Stimulated activated CD8-positive, alpha-beta memory T cell treated with anti-CD3 and anti-CD28 coated beads, Interleukin-7, amount 100 ng/mL, for 1 hour (primary cell): ENCODE measurements around the gene SRSF9.
"Not testable (repeated sequence)": the region's sequence is repeated elsewhere in the genome, so short reads cannot be mapped to it uniquely, and the experiment has no call there.

ENCODE experiments used
- DNase-seq, 2 donors: peaks; one replicate each; pipeline ENCODE4 v3.0.0-alpha.2; 2020; ENCODE audit warnings: low read depth in 2 of 2

SRSF9 gene

DNA sequence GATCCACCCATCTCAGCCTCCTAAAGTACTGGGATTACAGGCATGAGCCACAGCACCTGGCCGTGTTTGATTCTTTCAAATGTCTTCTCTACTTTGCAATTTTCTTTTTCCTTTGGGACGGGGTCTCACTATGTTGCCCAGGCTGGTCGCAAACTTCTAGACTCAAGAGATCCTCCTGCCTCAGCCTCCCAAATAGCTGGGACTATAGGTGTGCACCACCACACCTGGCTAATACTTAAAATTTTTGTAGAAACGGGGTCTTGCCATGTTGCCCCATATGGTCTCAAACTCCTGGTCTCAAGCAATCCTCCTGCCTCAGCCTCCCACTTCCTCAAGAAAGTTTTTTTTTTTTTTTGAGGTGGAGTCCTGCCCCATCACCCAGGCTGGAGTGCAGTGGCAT is 21.6 kb downstream of the SRSF9 start:
- no peak for DNase-seq

DNA sequence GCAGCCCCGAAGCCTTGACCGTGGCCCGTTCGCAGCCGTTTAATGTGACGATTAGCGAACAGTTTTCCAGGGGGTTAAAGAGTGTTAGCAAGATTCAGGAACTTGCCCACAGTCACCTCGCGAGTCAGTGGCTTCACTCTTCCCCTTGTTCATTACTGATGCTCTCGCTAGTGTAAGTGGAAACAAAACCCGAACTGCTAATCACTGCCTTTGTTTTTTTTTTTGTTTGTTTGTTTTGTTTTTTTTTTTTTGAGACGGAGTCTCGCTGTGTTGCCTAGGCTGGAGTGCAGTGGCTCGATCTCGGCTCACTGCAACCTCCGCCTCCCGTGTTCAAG is 22.7 kb downstream of the SRSF9 start:
- DNase-seq: not testable (repeated sequence)

DNA sequence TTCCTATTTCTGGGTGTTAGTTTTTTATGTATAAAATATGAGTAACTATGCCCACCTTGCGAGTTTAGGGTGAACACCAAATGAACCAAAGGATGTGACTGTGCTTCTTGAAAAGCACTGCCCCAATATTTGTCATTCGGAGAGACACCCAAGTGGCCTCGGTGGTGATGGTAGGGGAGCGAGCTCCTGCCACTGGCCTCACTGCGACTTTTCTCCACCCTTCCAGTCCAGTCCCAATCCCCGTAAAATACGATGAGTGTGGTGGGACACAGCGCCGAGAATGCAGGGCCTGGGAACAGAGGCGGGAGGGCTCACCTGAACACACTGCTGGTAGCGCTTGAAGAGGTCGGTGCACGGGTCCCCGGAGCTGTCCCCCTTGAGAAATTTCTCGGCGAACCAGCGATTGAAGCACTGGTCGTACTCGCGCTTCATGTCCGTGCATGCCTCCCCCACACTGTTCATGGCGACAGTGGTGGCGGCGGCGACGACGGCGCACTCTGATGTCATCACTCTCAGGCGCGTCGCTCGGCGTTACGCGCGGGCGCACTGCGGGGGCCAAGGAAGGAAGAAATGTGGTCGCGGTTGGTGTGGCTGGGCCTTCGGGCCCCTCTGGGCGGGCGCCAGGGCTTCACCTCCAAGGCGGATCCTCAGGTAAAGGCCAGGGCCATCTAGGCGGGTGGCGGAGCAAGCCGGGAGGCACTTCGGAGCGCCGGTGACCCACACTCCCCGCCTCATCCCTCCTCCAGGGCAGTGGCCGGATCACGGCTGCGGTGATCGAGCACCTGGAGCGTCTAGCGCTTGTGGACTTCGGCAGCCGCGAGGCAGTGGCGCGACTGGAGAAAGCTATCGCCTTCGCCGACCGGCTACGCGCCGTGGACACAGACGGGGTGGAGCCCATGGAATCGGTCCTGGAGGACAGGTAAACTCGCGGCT is 23.4 kb downstream of the SRSF9 start, which contains the start of the genes GATC and TRIAP1:
Gene GATC, plus strand, starts transcription at position 534 of the 933 bp plus-strand sequence. Its CDS starts 37 bp downstream, at position 571.
Gene TRIAP1, minus strand, starts transcription at position 474 of the 933 bp plus-strand sequence. Its CDS starts 12 bp downstream, at position 462.
- DNase-seq: peak; percentile 80 to 82

DNA sequence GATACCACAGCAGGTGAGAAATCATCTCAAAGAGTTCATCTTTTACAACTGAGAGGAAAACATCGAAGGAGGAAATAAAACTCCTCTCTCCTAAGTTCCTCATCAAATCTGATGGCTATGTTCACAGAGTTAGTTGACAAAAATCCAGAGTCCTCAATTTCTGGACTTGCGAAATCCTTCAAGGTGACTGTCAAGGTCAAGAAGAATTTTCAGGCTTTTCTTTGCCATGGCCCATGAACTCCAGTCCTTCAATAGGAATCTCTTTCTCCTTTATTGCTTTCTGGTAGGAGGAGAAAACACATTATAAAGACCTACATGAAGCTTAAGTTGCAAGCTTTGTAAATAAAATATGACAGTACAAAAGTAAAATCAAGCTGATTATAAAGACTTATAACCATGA is 24.9 kb downstream of the SRSF9 start:
- DNase-seq: no peak

DNA sequence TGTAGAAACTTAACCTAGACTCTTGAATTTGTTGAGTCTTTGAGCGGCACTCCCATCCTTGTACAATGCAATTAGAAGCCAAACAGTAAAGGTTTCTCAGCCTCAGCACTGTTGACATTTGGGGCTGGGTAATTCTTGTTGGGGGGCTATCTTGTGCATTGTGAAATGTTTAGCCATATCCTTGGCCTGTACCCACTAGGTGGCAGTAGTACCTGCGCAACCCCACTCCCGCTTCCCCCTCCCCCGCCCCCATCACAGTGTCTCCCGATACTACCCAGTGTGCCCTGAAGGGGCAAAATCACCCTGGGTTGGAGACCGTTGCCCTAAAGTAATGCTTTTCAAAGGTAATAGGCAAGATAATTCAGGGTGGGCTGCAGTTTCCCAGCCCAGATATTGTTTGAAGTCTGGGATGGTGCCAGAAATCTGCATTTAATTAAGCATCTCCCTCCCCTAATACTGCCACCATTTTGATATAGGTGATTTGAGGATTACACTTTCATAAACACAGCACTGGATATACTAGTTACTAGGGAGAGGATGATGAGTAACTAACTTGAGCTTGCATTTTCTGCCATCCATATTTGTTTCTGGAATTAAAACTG is 29.8 kb downstream of the SRSF9 start:
- peak; percentile 45 to 51 for DNase-seq

DNA sequence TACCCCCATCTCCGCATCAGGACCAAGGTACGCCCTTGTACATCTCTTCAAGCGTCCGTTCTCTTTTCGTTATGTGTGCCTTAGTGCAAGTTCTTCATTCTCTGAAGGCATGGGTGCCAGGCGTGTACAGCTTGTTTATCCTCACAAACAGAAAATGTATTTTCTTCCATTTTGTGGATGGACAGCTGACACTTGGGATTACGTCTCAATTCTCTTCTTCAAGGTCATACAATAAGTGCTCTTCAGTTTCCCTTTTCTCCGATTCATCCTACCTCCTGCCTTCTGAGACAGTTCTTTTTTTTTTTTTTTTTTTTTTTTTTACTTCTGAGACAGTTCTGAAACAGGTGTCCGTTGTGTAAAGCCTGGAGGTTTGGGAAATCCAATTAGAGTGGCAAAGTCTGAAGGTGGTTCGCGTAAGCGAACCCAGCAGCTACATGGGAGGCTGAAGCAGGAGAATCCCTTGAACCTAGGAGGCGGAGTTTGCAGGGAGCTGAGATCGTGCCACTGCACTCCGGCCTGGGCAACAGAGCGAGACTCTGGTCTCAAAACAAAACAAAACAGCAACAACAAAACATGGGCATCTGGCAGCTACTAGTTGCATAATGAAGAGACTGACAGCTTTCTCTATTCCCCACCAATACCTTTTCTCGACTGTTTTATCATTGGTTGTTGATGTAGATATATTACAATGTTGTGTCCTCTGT is 30.9 kb downstream of the SRSF9 start:
- no peak for DNase-seq

DNA sequence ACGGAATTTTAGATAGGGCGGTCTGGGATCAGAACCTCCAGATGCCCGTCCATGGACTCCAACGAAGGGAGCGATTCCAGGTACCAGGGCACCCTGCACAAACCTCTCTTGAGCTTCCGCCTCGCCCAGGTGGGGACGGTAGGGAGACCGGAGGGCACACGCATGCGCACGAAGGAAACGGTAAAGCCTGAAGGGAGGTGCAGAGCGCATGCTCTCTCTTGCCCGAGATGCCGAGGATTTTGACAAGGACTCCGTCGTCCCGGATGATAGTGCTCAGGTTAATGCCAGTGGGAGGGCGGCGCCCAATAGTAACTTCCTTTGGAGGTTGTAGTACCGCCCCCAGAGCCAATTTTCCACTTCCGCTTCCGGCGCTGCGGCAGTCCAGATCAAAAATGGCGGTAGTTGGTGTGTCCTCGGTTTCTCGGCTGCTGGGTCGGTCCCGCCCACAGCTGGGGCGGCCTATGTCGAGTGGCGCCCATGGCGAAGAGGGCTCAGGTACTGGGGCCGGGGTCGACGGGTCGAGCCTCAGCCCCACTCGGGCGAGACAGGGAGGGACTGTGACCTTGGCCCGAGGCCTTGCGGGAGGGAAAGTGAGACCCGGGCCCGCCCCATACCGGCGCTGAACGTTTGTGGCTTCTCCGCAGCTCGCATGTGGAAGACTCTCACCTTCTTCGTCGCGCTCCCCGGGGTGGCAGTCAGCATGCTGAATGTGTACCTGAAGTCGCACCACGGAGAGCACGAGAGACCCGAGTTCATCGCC is 31.6 kb downstream of the SRSF9 start, which contains the start of gene COX6A1:
Gene COX6A1, plus strand, starts transcription at position 379 of the 760 bp plus-strand sequence. Its CDS starts 14 bp downstream, at position 393.
- DNase-seq: peak; percentile 92 to 95

DNA sequence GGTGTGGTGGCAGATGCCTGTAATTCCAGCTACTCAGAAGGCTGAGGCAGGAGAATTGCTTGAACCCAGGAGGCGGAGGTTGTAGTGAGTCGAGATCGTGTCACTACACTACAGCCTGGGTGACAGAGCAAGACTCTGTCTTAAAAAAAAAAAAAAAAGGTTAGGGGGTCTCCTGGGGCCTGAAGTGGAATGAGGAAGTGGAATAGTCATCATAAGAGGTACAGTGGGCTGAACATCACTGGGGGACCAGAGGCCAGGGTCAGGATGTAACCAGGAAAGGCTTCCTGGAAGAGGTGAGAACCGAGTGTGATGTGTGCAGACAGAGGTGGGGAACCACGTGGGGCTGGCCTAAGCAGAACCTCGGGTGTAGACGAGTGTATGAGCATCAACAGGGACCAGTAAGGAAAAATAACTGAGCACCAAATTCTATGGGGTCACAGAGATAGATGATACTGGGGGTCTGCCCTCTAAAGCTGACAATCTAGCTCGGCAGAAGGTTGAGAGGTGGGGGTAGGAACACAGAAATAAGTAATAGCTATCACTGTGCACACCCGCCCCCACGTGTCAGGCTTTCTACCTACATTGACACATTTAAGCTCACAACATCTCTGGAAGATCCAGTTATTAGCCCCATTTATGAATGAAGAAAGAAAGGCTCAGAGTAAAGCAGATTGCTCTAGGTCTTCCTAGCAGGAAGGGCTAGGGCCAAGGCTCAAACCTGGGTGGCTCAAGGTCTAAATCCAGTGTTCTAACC is 36.6 kb downstream of the SRSF9 start:
- DNase-seq: no peak

DNA sequence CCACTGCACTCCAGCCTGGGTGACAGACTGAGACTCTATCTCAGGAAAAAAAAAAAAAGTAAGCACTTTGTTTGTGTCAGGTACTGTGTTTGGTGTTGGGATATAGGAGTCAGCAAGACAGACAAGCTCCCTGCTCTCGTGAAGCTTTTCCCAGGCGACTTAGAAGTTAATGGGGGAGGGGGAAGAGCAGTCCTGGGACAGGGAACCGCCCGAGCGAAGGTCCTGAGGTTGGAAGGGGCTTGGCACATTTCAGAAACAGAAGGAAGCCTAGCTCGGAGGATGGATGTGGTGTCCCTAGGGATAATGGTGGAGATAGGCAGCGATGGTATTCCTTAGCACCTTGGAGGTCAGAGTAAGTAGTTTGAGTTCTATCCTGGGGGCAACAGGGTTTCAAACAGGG is 40.2 kb downstream of the SRSF9 start:
- DNase-seq: no peak

DNA sequence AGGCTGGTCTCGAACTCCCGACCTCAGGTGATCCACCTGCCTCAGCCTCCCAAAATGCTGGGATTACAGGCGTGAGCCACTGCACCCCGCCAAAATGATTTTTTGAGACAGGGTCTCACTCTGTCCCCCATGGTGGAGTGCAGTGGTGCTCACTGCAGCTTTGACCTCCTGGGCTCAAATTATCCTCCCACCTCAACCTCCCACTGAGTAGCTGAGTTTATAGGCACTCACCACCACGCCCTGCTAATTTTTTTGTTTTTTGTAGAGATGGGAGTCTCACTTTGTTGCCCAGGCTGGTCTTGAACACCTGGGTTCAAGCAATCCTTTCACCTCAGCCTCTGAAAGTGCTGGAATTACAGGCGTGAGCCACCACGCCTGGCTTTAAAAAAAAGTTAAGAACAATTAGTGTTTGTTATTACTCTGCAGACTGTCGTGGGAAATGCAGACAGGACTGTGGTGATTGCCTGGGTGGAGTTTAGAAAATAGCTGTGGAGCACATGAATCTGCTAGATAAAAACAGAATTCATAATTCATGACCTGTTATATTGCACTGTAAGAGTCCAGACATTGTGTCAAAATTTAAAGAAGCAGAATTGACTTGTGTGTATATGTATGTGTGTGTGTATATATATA is 40.8 kb downstream of the SRSF9 start:
- no peak for DNase-seq

DNA sequence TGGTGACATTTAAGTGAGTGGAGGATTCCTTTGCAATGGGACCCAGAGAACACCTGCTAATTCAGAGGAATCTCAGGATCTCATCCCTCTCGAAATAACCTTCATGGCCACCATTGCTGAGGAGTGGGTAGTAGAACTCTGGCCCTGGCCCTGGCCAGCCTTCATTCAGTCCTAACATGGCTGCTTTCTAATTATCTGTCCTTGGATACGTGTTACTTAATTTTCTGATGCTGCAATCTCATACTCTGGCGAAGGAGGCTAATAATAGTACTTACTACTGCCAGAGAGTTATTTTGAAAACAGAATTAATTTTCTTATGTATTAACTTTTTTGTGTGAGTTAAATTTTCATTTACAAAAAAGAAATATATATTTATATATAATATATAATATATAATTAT is 43.8 kb downstream of the SRSF9 start:
- no peak for DNase-seq

DNA sequence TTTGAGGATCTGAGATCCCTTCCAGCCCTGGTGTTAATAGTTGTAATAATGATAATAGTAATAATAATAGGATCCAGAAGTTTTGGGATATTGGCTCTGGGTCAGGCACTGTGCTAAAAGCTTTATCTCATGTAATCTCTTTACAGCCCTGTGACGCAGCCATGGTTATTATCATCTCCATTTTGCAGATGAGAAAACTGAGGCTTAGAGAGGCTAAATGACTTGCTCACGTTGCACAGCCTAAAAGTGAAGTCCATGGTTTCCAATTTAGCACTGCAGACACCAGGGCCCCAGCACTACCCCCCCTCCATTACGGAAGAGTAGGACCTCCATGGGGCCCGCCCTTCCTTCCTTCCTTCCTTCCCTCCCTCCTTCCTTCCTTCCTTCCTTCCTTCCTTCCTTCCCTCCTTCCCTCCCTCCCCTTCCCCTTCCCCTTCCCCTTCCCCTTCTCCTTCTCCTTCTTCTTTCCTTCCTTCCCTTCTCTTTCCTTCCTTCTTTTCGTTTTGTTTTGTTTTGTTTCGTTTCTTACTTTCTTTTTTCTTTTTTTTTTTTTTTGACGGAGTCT is 46.6 kb downstream of the SRSF9 start:
- DNase-seq: no peak

DNA sequence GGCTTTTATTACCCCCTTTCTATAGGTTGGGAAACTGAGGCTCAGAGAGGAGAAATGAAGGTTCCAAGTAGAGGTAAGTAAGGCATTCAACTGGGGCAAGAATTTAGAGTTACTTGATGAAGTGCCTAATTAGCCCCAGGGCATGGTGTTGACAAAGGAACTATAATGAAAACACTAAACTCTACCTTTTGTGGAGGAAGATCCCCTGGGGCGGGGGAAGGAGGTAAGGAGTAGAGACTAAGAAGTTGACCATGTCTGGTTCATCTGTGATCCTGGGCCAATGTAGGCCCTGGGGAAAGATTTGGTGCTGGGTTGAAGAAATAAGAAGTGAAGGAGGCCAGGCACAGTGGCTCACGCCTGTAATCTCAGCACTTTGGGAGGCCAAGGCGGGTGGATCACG is 47.8 kb downstream of the SRSF9 start:
- no peak for DNase-seq

DNA sequence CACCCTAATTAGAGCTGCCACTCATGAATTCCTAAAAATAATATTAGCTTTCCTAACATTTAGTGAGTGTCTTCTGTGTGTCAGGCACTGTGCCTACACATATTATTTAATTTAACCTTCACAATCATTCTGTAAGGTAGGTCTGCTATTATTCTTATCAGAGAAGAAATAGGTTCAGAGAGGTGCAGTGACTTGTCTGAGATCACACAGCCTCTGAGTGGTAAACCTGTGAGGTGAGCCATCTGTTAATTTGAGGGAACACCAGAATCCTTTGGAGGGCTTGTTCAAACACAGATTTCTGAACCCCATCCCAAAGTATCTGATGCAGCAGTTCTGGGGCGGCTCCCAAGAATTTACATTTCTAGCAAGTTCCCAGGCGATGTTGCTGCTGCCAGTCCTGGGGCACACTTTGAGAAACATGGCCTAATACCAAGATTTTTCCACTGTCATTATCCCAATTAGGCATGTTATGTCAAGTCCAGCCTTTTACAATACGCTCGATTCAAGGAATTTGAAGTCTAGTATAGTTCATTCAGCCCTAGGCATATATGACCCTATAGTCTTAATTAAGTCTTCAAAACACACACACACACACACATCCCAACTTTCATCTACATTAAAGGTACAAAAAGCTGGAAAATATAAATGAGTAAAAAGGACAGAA is 51.5 kb downstream of the SRSF9 start:
- no peak for DNase-seq

DNA sequence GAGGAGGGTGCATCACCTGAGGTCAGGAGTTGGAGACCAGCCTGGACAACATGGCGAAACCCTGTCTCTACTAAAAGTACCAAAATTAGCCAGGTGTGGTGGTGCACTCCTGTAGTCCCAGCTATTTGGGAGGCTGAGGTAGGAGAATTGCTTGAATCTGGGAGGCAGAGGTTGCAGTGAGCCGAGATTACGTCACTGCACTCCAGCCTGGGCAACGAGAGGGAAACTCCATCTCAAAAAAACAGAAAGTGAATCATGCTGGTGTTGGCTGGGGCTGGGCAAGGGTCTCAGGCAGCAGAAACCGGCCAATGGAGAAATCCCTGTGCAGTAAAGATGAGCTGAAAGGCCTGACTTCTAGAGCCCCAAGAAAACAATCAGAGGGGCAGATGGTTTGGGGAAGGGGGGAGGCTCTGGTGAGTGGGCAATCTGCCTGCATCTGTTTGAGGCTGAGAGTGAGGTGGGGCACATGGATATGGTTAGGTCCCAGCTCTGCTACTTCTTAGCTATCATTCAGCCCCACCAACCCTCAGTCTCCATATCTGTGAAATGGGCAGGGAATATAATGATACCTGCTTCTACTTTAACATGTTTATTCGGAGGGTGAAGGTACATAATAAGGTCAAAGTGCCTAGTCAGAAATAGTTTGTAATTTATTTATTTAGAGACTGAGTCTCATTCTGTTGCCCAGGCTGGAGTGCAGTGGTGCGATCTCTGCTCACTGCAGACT is 52.9 kb downstream of the SRSF9 start:
- DNase-seq: no peak

DNA sequence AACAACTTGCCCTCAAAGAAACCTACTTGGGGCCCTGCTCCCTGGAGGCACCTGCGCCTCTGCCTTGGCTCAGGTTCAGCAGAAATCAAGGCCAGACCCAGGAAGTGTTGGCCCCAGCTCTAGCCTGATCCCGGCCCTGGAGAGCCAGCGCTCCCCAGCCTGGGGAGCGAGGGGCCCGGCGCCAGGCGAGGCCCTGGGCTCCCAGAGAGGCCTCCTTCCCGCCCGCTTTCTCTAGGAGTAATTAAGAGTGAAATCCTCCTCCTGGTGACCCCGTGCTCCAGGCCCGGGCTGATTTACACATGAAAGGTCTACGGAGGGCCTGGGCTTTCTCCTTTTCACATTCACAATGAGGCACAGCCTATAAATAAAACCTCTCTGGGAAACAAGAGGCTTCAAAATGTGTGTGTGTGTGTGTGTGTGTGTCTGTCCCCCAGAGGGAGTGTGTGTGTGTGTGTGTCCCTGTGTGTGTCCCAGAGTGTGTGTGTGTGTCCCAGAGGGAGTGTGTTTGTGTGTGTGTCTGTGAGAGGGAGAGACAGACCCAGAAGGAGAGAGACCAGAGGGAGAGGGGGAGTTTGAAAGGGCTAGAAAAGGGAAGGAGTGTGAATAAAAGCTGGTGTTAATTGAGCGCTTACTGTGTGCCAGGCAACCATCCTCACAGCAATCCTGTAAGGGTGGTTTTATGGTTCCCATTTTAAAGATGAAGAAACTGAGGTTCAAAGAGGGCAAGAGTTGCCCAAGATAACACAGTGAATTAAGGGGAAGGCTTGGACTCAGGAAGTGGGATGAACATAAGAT is 55.5 kb downstream of the SRSF9 start:
- DNase-seq: no peak

DNA sequence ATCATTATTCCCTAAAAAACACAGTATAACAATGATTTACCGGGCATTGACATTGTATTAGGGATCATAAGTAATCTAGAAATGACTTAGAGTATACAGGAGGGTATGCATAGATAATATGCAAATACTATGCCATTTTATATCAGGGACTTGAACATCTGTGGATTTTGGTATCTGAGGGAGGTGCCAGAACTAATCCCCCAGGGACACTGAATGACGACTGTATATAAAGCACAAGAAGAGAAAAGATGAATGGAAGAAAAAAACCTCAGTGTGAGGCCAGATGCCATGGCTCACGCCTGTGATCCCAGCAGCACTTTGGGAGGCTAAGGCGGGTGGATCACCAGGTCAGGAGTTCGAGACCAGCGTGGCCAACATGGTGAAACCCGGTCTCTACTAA is 57.1 kb downstream of the SRSF9 start:
- DNase-seq: no peak
